Endothelial cell (in vitro differentiated cells): ENCODE measurements around the gene ITPA. TPM values are rescaled to one million over a fixed set of nuclear protein-coding genes. Genes with fewer than 3 reads are reported as not detected.

Experiments used
- DNase-seq: peaks from one replicate; pipeline ENCODE4 v3.0.0; 2021; ENCODE audit warnings: low spot score
- H3K27ac Mint-ChIP-seq: one replicate; pipeline ENCODE4 v1.8.0; 2021; ENCODE audit warnings: mixed read lengths, inconsistent platforms; ENCODE audit not compliant: unreplicated experiment
- H3K27me3 Mint-ChIP-seq: one replicate; pipeline ENCODE4 v1.8.0; 2021; ENCODE audit warnings: mild to moderate bottlenecking, moderate library complexity, mixed read lengths, inconsistent platforms; ENCODE audit not compliant: unreplicated experiment
- H3K36me3 Mint-ChIP-seq: one replicate; pipeline ENCODE4 v1.8.0; 2021; ENCODE audit warnings: mild to moderate bottlenecking, low read depth, mixed read lengths, inconsistent platforms; ENCODE audit not compliant: unreplicated experiment
- H3K4me1 Mint-ChIP-seq: one replicate; pipeline ENCODE4 v1.8.0; 2021; ENCODE audit warnings: mild to moderate bottlenecking, mixed read lengths, inconsistent platforms; ENCODE audit not compliant: unreplicated experiment
- H3K4me3 Mint-ChIP-seq: one replicate; pipeline ENCODE4 v1.8.0; 2021; ENCODE audit warnings: mild to moderate bottlenecking, mixed read lengths, inconsistent platforms; ENCODE audit not compliant: unreplicated experiment
- H3K9me3 Mint-ChIP-seq: one replicate; pipeline ENCODE4 v1.8.0; 2021; ENCODE audit warnings: mixed read lengths, inconsistent platforms; ENCODE audit not compliant: unreplicated experiment
- CTCF ChIP-seq: fragments of 200-600 bp; sonication (generic); IDR thresholded peaks from one replicate; pipeline ENCODE4 v1.5.0; 2021; ENCODE audit warnings: antibody characterized with exemption; ENCODE audit not compliant: unreplicated experiment
- total RNA-seq: library from RNA; stranded (reverse); fragmentation: NEBNext Ultra II Directional; extraction: Animal tissue kit (Norgen Biotek cat#: 25700); gene quantifications from one replicate; pipeline ENCODE4 v1.2.1, GENCODE V29; 2021; ENCODE audit not compliant: unreplicated experiment

ITPA gene
- total RNA-seq, 1 donor from 2014 or later, result 45.9 TPM

GRCh38 chr20:3238616-3239025 lies 29.3 kb downstream of the ITPA start:
- H3K9me3 Mint-ChIP-seq, result no peaks in the 10 kb centered on the region
- H3K27ac Mint-ChIP-seq, result no peak overlapping the region
- H3K36me3 Mint-ChIP-seq, result peaks cover 13% of the 10 kb centered on the region
- peak; percentile 38 for DNase-seq
- peaks cover 21% of the 10 kb centered on the region for H3K27me3 Mint-ChIP-seq
- H3K4me3 Mint-ChIP-seq, result peak overlapping the region; percentile 88
- peaks cover 17% of the 10 kb centered on the region for H3K4me1 Mint-ChIP-seq
- TF ChIP-seq CTCF, result no peak

- peak; percentile 53 for DNase-seq
- Mint-ChIP-seq H3K4me3 (peak within 1 kb of the TSS; percentile 95), H3K4me1 (peaks cover 17% of the 10 kb centered on the region), H3K9me3 (no peaks in the 10 kb centered on the region), H3K36me3 (peaks cover 13% of the 10 kb centered on the region), H3K27me3 (peaks cover 21% of the 10 kb centered on the region), H3K27ac (peak within 1 kb of the TSS; percentile 31)
- no peak for TF ChIP-seq CTCF
Observed at GRCh38 chr20:3239026-3239866, 29.9 kb downstream of the ITPA start, which contains the start of gene SLC4A11. Gene SLC4A11 (minus strand): TSS chr20:3239190. CDS start chr20:3239137, 53 bp downstream.

GRCh38 chr20:3239867-3240775 lies 30.8 kb downstream of the ITPA start:
- H3K27me3 Mint-ChIP-seq, result peaks cover 21% of the 10 kb centered on the region

GRCh38 chr20:3240776-3241363 lies 31.6 kb downstream of the ITPA start:
- Mint-ChIP-seq H3K4me1 (peaks cover 17% of the 10 kb centered on the region), H3K36me3 (peaks cover 11% of the 10 kb centered on the region), H3K9me3 (no peaks in the 10 kb centered on the region), H3K27ac (no peak overlapping the region), H3K4me3 (peak overlapping the region; percentile 95), H3K27me3 (peaks cover 21% of the 10 kb centered on the region)
- TF ChIP-seq CTCF, result no peak
- DNase-seq, result no peak

More at GRCh38 chr20:3239867-3240775, 30.8 kb downstream of the ITPA start:
- Mint-ChIP-seq H3K9me3 (no peaks in the 10 kb centered on the region), H3K36me3 (peaks cover 12% of the 10 kb centered on the region), H3K4me3 (peak overlapping the region; percentile 95), H3K4me1 (peaks cover 17% of the 10 kb centered on the region), H3K27ac (peak overlapping the region; percentile 31)
- peak; percentile 31 for DNase-seq
- no peak for TF ChIP-seq CTCF
